Ascending aorta (tissue), 2 donors: ENCODE measurements around the gene GYPC. TPM values are rescaled to one million over a fixed set of nuclear protein-coding genes. Genes with fewer than 3 reads are reported as not detected.
A peak's percentile ranks its signal among the peaks of the same experiment; 100 is the strongest.

Source experiments
- DNase-seq, 2 donors: peaks; one replicate each; pipeline ENCODE4 v3.0.0-alpha.2; 2019; ENCODE audit warnings: low spot score in 2 of 2
- H3K27ac ChIP-seq, 2 donors: fragments of 200-600 bp; sonication (generic); one replicate each; pipeline ENCODE4 v1.5.1; 2016 to 2017; ENCODE audit warnings: mild to moderate bottlenecking in 1 of 2
- H3K27me3 ChIP-seq: fragments of 200-600 bp; sonication (generic); one replicate; pipeline ENCODE4 v1.5.1; 2017
- H3K36me3 ChIP-seq, 2 donors: fragments of 200-600 bp; sonication (generic); one replicate each; pipeline ENCODE4 v1.5.1; 2016
- H3K4me1 ChIP-seq, 2 donors: fragments of 200-600 bp; sonication (generic); one replicate each; pipeline ENCODE4 v1.5.1; 2016 to 2017; ENCODE audit warnings: mild to moderate bottlenecking in 1 of 2
- H3K4me3 ChIP-seq, 2 donors: fragments of 200-600 bp; sonication (generic); one replicate each; pipeline ENCODE4 v1.5.1; 2016 to 2017; ENCODE audit warnings: mild to moderate bottlenecking in 1 of 2
- H3K9me3 ChIP-seq, 2 donors: fragments of 200-600 bp; sonication (generic); one replicate each; pipeline ENCODE4 v1.5.1; 2016
- CTCF ChIP-seq, 3 experiments: fragments of 200-600 bp in 2 of 3; fragments of 450-650 bp in 1 of 3; sonication (generic) in 2 of 3; IDR thresholded peaks; one replicate each; pipeline ENCODE4 v1.5.1; 2016 to 2019; ENCODE audit warnings: antibody characterized with exemption in 3 of 3, mild to moderate bottlenecking in 1 of 3, moderate library complexity in 1 of 3
- intact Hi-C: fragments of 100-400 bp; cut with DNase I; formaldehyde crosslinking; loops from one replicate; pipeline ENCODE4 v1.15.1; 2023
- total RNA-seq: library from RNA; depleted of rRNA; stranded (reverse); fragments of >200 nt; gene quantifications from one replicate; pipeline ENCODE4 v1.1.0, GENCODE V29; 2016

GYPC gene
- total RNA-seq, 1 donor from 2014 or later, result 94.7 TPM

GRCh38 chr2:126699018-126699417 lies 43.1 kb downstream of the GYPC start:
- peaks cover 37 to 42% of the 10 kb centered on the region in 2 donors for H3K36me3 ChIP-seq
- no peak for DNase-seq
- no peak for TF ChIP-seq CTCF (IDR thresholded peaks at IDR 0.05)
- H3K4me3 ChIP-seq, result no peak overlapping the region
- no peaks in the 10 kb centered on the region for H3K4me1 ChIP-seq
- no peaks in the 10 kb centered on the region for H3K9me3 ChIP-seq
- H3K27me3 ChIP-seq, result no peaks in the 10 kb centered on the region
- intact Hi-C loops, result no loop called here
- H3K27ac ChIP-seq, result no peak overlapping the region

GRCh38 chr2:126699716-126700581 lies 44.0 kb downstream of the GYPC start:
- no peak overlapping the region for H3K27ac ChIP-seq
- no peaks in the 10 kb centered on the region for H3K27me3 ChIP-seq
- peaks cover 0 to 4% of the 10 kb centered on the region in 2 donors for H3K4me1 ChIP-seq
- intact Hi-C loops, result no loop called here
- H3K36me3 ChIP-seq, result peaks cover 33 to 36% of the 10 kb centered on the region in 2 donors
- no peak overlapping the region for H3K4me3 ChIP-seq
- no peak for TF ChIP-seq CTCF (IDR thresholded peaks at IDR 0.05)
- peak in 1 of 2 donors; percentile 11 for DNase-seq
- no peaks in the 10 kb centered on the region for H3K9me3 ChIP-seq

GRCh38 chr2:126700677-126701076 lies 44.7 kb downstream of the GYPC start:
- Histone ChIP-seq H3K36me3 (peaks cover 26 to 28% of the 10 kb centered on the region in 2 donors), H3K27ac (no peak overlapping the region), H3K4me3 (no peak overlapping the region), H3K27me3 (no peaks in the 10 kb centered on the region), H3K9me3 (no peaks in the 10 kb centered on the region), H3K4me1 (peaks cover 0 to 4% of the 10 kb centered on the region in 2 donors)
- intact Hi-C loops, result no loop called here
- TF ChIP-seq CTCF (IDR thresholded peaks at IDR 0.05), result no peak
- DNase-seq, result no peak

- Histone ChIP-seq H3K27me3 (no peaks in the 10 kb centered on the region), H3K4me3 (no peak overlapping the region), H3K27ac (no peak overlapping the region), H3K36me3 (peaks cover 2 to 3% of the 10 kb centered on the region in 2 donors), H3K4me1 (peaks cover 0 to 4% of the 10 kb centered on the region in 2 donors), H3K9me3 (no peaks in the 10 kb centered on the region)
- no peak for TF ChIP-seq CTCF (IDR thresholded peaks at IDR 0.05)
- peak in 1 of 2 donors; percentile 12 for DNase-seq
- intact Hi-C loops, result no loop called here
These were observed 47.4 kb downstream of the GYPC start for GRCh38 chr2:126703311-126703710.

GRCh38 chr2:126704434-126705160 lies 48.6 kb downstream of the GYPC start:
- Histone ChIP-seq H3K9me3 (no peaks in the 10 kb centered on the region), H3K27me3 (no peaks in the 10 kb centered on the region), H3K36me3 (no peaks in the 10 kb centered on the region), H3K4me3 (no peak overlapping the region), H3K4me1 (peaks cover 0 to 4% of the 10 kb centered on the region in 2 donors), H3K27ac (no peak overlapping the region)
- peak in 1 of 2 donors; percentile 15 for DNase-seq
- intact Hi-C loops, result no loop called here
- TF ChIP-seq CTCF (IDR thresholded peaks at IDR 0.05), result no peak
